ENCODE results near the gene B3GNT4.

GRCh38 chr12:122161682-122162081 lies 41.8 kb upstream of the B3GNT4 start:
- no peak for TF ChIP-seq CTCF (IDR thresholded peaks at IDR 0.05)
- no peak for TF ChIP-seq POLR2A (IDR thresholded peaks at IDR 0.05)
